Small intestine (tissue), 7 donors: ENCODE measurements around the gene LMX1A. TPM values are rescaled to one million over a fixed set of nuclear protein-coding genes. Genes with fewer than 3 reads are reported as not detected.

Source experiments
- DNase-seq, 2 donors: peaks; one replicate each; pipeline versions ENCODE4 v3.0.0 to v3.0.0-alpha.2; 2013
- FAIRE-seq: peaks from 2 replicates; lab custom pipeline; 2012; peaks lifted over from hg19 to GRCh38; lab: Jason Lieb, UNC
- H3K27ac ChIP-seq, 3 donors: one replicate each; pipeline ENCODE4 v1.5.1; 2013; ENCODE audit warnings: low read length in 2 of 3, mild to moderate bottlenecking in 2 of 3, control low read depth in 1 of 3, inconsistent platforms in 1 of 3, low read depth in 1 of 3, moderate library complexity in 1 of 3
- H3K27me3 ChIP-seq, 3 donors: one replicate each; pipeline ENCODE4 v1.6.1; 2013; ENCODE audit warnings: low read length in 3 of 3, inconsistent platforms in 1 of 3; ENCODE audit not compliant: control insufficient read depth in 3 of 3, insufficient read depth in 3 of 3
- H3K36me3 ChIP-seq, 3 donors: one replicate each; pipeline ENCODE4 v1.6.1; 2013; ENCODE audit warnings: low read length in 3 of 3, inconsistent platforms in 1 of 3, low read depth in 1 of 3, mild to moderate bottlenecking in 1 of 3, moderate library complexity in 1 of 3; ENCODE audit not compliant: control insufficient read depth in 3 of 3, insufficient read depth in 2 of 3
- H3K4me1 ChIP-seq, 3 donors: one replicate each; pipeline ENCODE4 v1.6.1; 2013; ENCODE audit warnings: low read length in 2 of 3, inconsistent platforms in 1 of 3, low read depth in 1 of 3, mild to moderate bottlenecking in 1 of 3, moderate library complexity in 1 of 3; ENCODE audit not compliant: control insufficient read depth in 3 of 3, insufficient read depth in 2 of 3
- H3K4me3 ChIP-seq, 3 donors: one replicate each; pipeline ENCODE4 v1.5.1; 2013; ENCODE audit warnings: low read length in 3 of 3, control low read depth in 1 of 3, inconsistent platforms in 1 of 3, low read depth in 1 of 3, mild to moderate bottlenecking in 1 of 3, moderate library complexity in 1 of 3
- H3K9me3 ChIP-seq, 2 donors: one replicate each; pipeline ENCODE4 v1.6.1; 2013; ENCODE audit warnings: low read depth in 1 of 2, low read length in 1 of 2; ENCODE audit not compliant: control insufficient read depth in 2 of 2, insufficient read depth in 1 of 2
- WGBS, 3 donors: extraction: QIAGEN DNeasy Blood & Tissue Kit; methylation state at CpG; one replicate each; pipeline ENCODE4 v1.1.7; 2013; 5-methylcytosine and 5-hydroxymethylcytosine counted together
- polyA plus RNA-seq, 4 donors: library from polyadenylated mRNA; stranded (reverse) in 3 of 4; unstranded in 1 of 4; fragments of 200-250 nt in 3 of 4; fragments of 120-200 nt in 1 of 4; gene quantifications; one replicate each; pipeline versions ENCODE4 v1.2.1 to v1.2.3, GENCODE V29; 2013
- donor health status: healthy with polysubstance abuse.
- donor health status: control.
- donor health status: control.
- donor health status: Bipolar disorder and iron deficiency.
- donor health status: healthy.

Gene LMX1A
- polyA plus RNA-seq, 4 donors = 0.39 to 4.3 (median 0.49) TPM

- DNase-seq (no peak), FAIRE-seq (no peak)
- Histone ChIP-seq H3K4me3 (no peak overlapping the region), H3K4me1 (no peaks in the 10 kb centered on the region), H3K27me3 (peaks cover 0 to 2% (median 0%) of the 10 kb centered on the region in 3 donors), H3K27ac (no peak overlapping the region), H3K36me3 (no peaks in the 10 kb centered on the region), H3K9me3 (peaks cover 0 to 4% of the 10 kb centered on the region in 2 donors)
- WGBS, 3 donors = 50 to 78% (median 62%) methylated on average over 3 of the region's 3 CpGs
These were observed 173.5 kb downstream of the LMX1A start for GRCh38 chr1:165182975-165183374.

GRCh38 chr1:165179306-165179705 is 177.2 kb downstream of the LMX1A start:
- no peak overlapping the region for H3K27ac ChIP-seq
- H3K9me3 ChIP-seq = peaks cover 0 to 4% of the 10 kb centered on the region in 2 donors
- no peaks in the 10 kb centered on the region for H3K4me1 ChIP-seq
- FAIRE-seq (no peak), DNase-seq (no peak)
- WGBS, 3 donors = 60 to 71% (median 61%) methylated on average over 6 of the region's 6 CpGs
- H3K27me3 ChIP-seq = peaks cover 0 to 2% (median 0%) of the 10 kb centered on the region in 3 donors
- no peaks in the 10 kb centered on the region for H3K36me3 ChIP-seq
- no peak overlapping the region for H3K4me3 ChIP-seq

GRCh38 chr1:165174491-165174890 is 182.0 kb downstream of the LMX1A start:
- Histone ChIP-seq H3K36me3 (no peaks in the 10 kb centered on the region), H3K4me1 (no peaks in the 10 kb centered on the region), H3K27ac (no peak overlapping the region), H3K27me3 (peaks cover 0 to 2% (median 2%) of the 10 kb centered on the region in 3 donors), H3K4me3 (no peak overlapping the region), H3K9me3 (no peaks in the 10 kb centered on the region)
- no peak for DNase-seq
- 73 to 87% (median 73%) methylated on average over 4 of the region's 4 CpGs for WGBS, 3 donors
- no peak for FAIRE-seq

GRCh38 chr1:165173818-165174217 is 182.7 kb downstream of the LMX1A start:
- Histone ChIP-seq H3K27me3 (peaks cover 0 to 2% (median 0%) of the 10 kb centered on the region in 3 donors), H3K36me3 (no peaks in the 10 kb centered on the region), H3K4me3 (no peak overlapping the region), H3K9me3 (no peaks in the 10 kb centered on the region), H3K4me1 (no peaks in the 10 kb centered on the region), H3K27ac (no peak overlapping the region)
- WGBS, 3 donors = 31 to 70% (median 55%) methylated on average over 4 of the region's 4 CpGs
- FAIRE-seq = no peak
- no peak for DNase-seq

GRCh38 chr1:165173409-165173808 is 183.1 kb downstream of the LMX1A start:
- FAIRE-seq (no peak), DNase-seq (no peak)
- H3K4me1 ChIP-seq = no peaks in the 10 kb centered on the region

GRCh38 chr1:165172666-165173065 is 183.8 kb downstream of the LMX1A start:
- no peak overlapping the region for H3K4me3 ChIP-seq
- no peaks in the 10 kb centered on the region for H3K4me1 ChIP-seq
- H3K27me3 ChIP-seq = peaks cover 0 to 2% (median 0%) of the 10 kb centered on the region in 3 donors
- H3K27ac ChIP-seq = no peak overlapping the region
- WGBS, 3 donors = 76 to 84% (median 81%) methylated on average over 2 of the region's 2 CpGs
- DNase-seq (no peak), FAIRE-seq (no peak)
- H3K36me3 ChIP-seq = no peaks in the 10 kb centered on the region
- H3K9me3 ChIP-seq = no peaks in the 10 kb centered on the region

More at GRCh38 chr1:165173409-165173808, 183.1 kb downstream of the LMX1A start:
- no peak overlapping the region for H3K27ac ChIP-seq
- no peak overlapping the region for H3K4me3 ChIP-seq
- no peaks in the 10 kb centered on the region for H3K9me3 ChIP-seq
- H3K27me3 ChIP-seq = peaks cover 0 to 2% (median 0%) of the 10 kb centered on the region in 3 donors
- 2 to 47% (median 20%) methylated on average over 2 of the region's 2 CpGs for WGBS, 3 donors
- H3K36me3 ChIP-seq = no peaks in the 10 kb centered on the region

- Histone ChIP-seq H3K9me3 (no peaks in the 10 kb centered on the region), H3K27ac (no peak overlapping the region), H3K4me3 (no peak overlapping the region), H3K36me3 (no peaks in the 10 kb centered on the region), H3K4me1 (no peaks in the 10 kb centered on the region), H3K27me3 (peaks cover 0 to 2% (median 0%) of the 10 kb centered on the region in 3 donors)
- 63 to 75% (median 70%) methylated on average over 3 of the region's 3 CpGs for WGBS, 3 donors
- FAIRE-seq = no peak
- no peak for DNase-seq
These were observed 186.8 kb downstream of the LMX1A start for GRCh38 chr1:165169729-165170128.

- H3K36me3 ChIP-seq = no peaks in the 10 kb centered on the region
- peaks cover 0 to 2% (median 0%) of the 10 kb centered on the region in 3 donors for H3K27me3 ChIP-seq
- WGBS, 3 donors = 47 to 54% (median 53%) methylated on average over 1 of the region's 1 CpG
- no peak for DNase-seq
- H3K4me3 ChIP-seq = no peak overlapping the region
- no peak overlapping the region for H3K27ac ChIP-seq
- no peaks in the 10 kb centered on the region for H3K4me1 ChIP-seq
- no peaks in the 10 kb centered on the region for H3K9me3 ChIP-seq
- FAIRE-seq = no peak
These were observed 187.5 kb downstream of the LMX1A start for GRCh38 chr1:165169028-165169427.

GRCh38 chr1:165168467-165168866 is 188.0 kb downstream of the LMX1A start:
- Histone ChIP-seq H3K4me1 (no peaks in the 10 kb centered on the region), H3K9me3 (no peaks in the 10 kb centered on the region), H3K27ac (no peak overlapping the region), H3K27me3 (peaks cover 0 to 2% (median 0%) of the 10 kb centered on the region in 3 donors), H3K4me3 (no peak overlapping the region), H3K36me3 (no peaks in the 10 kb centered on the region)
- FAIRE-seq (no peak), DNase-seq (no peak)
- 40 to 67% (median 58%) methylated on average over 4 of the region's 4 CpGs for WGBS, 3 donors
